GM12872 (cell line): ENCODE results near the gene TACC2.

Source experiments
- CTCF ChIP-seq: IDR thresholded peaks from 3 replicates; pipeline ENCODE4 v1.5.1; 2011; ENCODE audit warnings: low read depth, mild to moderate bottlenecking, low read length, moderate library complexity; ENCODE audit not compliant: insufficient read depth

TACC2 gene

GRCh38 chr10:122208571-122209430, 219.8 kb downstream of the TACC2 start:
- no peak for TF ChIP-seq CTCF

DNA sequence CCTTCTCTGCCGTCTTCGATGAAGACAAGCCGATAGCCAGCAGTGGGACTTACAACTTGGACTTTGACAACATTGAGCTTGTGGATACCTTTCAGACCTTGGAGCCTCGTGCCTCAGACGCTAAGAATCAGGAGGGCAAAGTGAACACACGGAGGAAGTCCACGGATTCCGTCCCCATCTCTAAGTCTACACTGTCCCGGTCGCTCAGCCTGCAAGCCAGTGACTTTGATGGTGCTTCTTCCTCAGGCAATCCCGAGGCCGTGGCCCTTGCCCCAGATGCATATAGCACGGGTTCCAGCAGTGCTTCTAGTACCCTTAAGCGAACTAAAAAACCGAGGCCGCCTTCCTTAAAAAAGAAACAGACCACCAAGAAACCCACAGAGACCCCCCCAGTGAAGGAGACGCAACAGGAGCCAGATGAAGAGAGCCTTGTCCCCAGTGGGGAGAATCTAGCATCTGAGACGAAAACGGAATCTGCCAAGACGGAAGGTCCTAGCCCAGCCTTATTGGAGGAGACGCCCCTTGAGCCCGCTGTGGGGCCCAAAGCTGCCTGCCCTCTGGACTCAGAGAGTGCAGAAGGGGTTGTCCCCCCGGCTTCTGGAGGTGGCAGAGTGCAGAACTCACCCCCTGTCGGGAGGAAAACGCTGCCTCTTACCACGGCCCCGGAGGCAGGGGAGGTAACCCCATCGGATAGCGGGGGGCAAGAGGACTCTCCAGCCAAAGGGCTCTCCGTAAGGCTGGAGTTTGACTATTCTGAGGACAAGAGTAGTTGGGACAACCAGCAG, 221.7 kb downstream of the TACC2 start:
- TF ChIP-seq CTCF: no peak

DNA sequence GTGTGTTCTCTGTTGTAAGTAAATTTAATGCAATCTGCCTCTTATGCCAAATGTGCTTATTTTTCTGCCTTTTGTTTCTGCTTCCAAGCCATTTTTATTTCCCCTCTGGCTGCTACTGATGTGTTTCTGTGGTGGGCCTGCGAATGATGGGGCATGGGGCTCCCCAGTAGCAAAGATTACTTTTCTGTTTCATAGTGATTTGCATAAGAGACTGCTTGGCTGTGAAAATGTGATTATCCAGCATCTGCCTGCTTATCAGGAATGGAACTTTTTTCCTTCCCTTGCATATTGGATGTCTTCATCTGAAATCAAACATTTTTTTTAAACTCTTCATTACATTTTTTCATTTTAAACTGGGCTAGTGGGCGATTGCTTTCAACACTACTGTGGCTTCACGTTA, 224.4 kb downstream of the TACC2 start:
- no peak for TF ChIP-seq CTCF

GRCh38 chr10:122213766-122214165, 224.8 kb downstream of the TACC2 start:
- TF ChIP-seq CTCF: no peak

- TF ChIP-seq CTCF: no peak
These were observed 227.1 kb downstream of the TACC2 start for GRCh38 chr10:122216047-122216446.

GRCh38 chr10:122219340-122219739, 230.4 kb downstream of the TACC2 start:
- no peak for TF ChIP-seq CTCF

DNA sequence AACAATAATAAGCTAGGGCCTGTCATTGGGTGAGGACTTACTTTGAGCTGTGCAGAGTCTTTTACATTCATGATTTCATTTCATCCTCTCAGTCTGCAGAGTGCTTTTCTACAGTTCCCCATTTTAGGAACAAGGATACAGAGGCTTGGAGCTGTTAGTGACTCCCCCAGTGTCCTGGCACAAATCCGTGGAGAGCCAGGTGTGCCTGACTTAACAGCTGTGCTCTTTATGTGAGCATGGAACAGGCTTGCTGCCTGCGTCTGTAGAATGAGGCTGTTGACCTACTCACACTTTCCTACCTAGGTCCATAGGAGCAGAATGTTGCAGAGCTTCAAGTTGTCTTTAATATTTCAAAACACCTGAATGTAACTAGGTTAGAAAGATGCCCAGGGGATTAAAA, 231.8 kb downstream of the TACC2 start:
- no peak for TF ChIP-seq CTCF
